ENCODE data around the gene AUH.

The AUH gene

DNA sequence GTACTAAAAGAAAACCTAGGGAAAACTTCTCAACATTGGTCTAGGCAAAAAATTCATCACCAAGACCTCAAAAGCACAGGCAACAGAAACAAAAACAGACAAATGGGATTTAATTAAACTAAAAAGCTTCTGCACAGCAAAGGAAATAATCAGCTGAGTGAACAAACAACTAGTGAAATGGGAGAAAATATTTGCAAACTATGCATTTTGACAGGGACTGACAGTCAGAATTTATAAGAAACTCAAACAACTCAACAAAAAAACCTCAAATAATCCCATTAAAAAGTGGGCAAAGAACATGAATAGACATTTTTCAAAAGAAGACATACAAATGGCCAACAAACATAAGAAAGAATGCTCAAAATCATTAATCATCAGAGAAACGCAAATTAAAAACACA is 189.4 kb downstream of the AUH start:
- no peak for DNase-seq (ENCODE audit: low read depth)
- TF ChIP-seq, protein P1, sequence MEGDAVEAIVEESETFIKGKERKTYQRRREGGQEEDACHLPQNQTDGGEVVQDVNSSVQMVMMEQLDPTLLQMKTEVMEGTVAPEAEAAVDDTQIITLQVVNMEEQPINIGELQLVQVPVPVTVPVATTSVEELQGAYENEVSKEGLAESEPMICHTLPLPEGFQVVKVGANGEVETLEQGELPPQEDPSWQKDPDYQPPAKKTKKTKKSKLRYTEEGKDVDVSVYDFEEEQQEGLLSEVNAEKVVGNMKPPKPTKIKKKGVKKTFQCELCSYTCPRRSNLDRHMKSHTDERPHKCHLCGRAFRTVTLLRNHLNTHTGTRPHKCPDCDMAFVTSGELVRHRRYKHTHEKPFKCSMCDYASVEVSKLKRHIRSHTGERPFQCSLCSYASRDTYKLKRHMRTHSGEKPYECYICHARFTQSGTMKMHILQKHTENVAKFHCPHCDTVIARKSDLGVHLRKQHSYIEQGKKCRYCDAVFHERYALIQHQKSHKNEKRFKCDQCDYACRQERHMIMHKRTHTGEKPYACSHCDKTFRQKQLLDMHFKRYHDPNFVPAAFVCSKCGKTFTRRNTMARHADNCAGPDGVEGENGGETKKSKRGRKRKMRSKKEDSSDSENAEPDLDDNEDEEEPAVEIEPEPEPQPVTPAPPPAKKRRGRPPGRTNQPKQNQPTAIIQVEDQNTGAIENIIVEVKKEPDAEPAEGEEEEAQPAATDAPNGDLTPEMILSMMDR (IDR thresholded peaks at IDR 0.05; ENCODE audit: insufficient read depth, low read depth, low read length, missing control alignments): no peak
- H3K4me3 ChIP-seq (ENCODE audit: low read depth, low read length): no peak overlapping the region

DNA sequence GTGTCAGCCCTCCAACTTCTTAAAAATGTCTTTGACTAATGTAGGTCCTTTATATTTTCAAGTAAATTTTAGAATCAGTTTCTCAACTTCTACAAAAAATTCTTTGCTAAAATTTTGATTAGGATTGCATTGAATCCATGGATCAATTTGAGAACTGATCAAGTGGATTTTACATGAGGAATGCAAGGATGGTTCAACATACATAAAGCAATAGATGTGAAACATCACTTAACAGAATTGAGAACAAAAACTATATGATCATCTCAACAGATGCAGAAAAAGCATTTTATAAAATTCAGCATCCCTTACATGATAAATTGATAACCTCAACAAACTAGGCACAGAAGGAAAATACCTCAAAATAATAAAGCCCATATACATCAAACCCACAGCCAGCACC is 190.8 kb downstream of the AUH start:
- no peak overlapping the region for H3K4me3 ChIP-seq (ENCODE audit: low read depth, low read length)
- DNase-seq (ENCODE audit: low read depth): no peak
- TF ChIP-seq, protein P1 (IDR thresholded peaks at IDR 0.05; ENCODE audit: insufficient read depth, low read depth, low read length, missing control alignments): no peak

DNA sequence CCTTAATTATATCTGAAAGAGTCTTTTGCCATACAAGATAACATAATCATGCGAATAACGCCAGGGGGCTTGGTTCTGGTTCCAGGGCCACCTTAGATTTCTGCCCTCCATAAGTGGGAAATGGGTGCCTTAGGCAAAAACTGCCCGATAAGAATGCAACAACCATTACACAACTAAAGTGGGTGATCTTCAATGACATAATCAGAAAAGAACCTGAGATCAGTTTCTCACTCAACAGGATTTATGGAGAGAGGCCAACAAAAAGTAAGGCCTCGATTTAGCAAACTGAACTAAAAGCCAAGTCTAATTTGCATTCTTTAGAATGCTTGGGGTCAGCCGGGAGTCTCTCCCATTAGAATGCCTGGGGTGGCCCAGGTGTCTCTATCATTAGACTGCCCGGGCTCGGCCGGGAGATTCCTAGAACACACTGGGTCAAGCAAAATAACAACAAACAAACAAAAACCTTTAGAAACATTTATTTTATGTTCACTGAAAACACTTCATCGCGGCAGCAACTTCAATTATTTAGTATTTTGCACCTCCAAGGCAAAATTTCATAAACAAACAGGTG is 194.8 kb downstream of the AUH start:
- H3K4me3 ChIP-seq (ENCODE audit: low read depth, low read length): no peak overlapping the region
- TF ChIP-seq, protein P1 (IDR thresholded peaks at IDR 0.05; ENCODE audit: insufficient read depth, low read depth, low read length, missing control alignments): no peak

DNA sequence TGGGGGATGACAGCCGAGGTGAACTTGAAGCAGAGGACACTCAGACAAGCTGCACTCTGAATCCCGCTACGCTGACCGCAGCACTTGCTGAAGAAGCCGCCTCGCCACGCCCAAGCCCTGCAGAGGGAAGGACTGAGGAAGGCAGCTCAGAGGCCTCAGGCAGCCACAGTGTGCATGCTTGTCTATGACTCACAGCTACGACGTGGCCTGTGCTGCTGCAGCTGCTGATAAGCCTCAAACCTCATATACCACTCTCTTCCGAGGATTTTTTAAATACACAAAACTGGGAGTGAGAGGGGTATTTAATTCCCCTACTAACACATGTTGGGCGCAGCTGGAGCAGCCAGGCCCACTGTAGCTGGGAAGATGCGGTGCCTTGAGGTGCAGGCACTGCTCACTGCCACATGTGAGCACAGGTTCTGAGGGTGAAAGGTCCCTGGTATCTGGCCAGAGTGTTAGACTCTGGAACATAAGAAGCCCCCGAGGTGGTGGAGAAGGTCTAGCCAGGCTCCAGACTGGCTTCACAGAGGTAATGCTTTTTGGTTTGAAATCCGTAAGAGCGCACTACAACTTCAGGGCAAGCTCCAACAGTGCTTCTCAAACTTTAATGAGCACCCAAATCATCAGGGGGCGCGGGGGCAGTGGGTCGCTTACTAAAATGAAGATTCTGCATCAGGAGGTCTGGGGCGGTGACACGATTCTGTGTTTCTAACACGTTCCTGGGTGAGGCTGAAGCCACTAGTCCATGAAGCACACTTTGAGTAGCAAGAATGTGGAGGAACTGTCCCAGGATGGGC is 196.8 kb downstream of the AUH start:
- peak; percentile 12 for DNase-seq (ENCODE audit: low read depth)
- TF ChIP-seq, protein P1 (IDR thresholded peaks at IDR 0.05; ENCODE audit: insufficient read depth, low read depth, low read length, missing control alignments): no peak
- no peak overlapping the region for H3K4me3 ChIP-seq (ENCODE audit: low read depth, low read length)

More for the DNA sequence above, 194.8 kb downstream of the AUH start:
- no peak for DNase-seq (ENCODE audit: low read depth)

Measured in GM12865 (cell line).